GM21717 (cell line): ENCODE data around the gene CTSZ.
"Not testable (repeated sequence)": the region's sequence is repeated elsewhere in the genome, so short reads cannot be mapped to it uniquely, and the experiment has no call there.

Source experiments
- ATAC-seq: cut with Tn5 transposase; IDR thresholded peaks from one replicate; pipeline ENCODE4 v1.9.1; 2021; ENCODE audit warnings: mild to moderate bottlenecking, moderate library complexity; ENCODE audit not compliant: unreplicated experiment

CTSZ gene

GRCh38 chr20:59006864-59007664 lies at the start of gene CTSZ:
Gene CTSZ, minus strand, starts transcription at chr20:59007254. Its CDS starts 126 bp downstream, at chr20:59007128.
- ATAC-seq: peak; percentile 22

- ATAC-seq: no peak
Measured at GRCh38 chr20:59055302-59055701, 48.2 kb upstream of the CTSZ start.

- no peak for ATAC-seq
Measured at GRCh38 chr20:59051666-59052185, 44.7 kb upstream of the CTSZ start.

- ATAC-seq: no peak
Measured at GRCh38 chr20:59050437-59050836, 43.4 kb upstream of the CTSZ start.

- ATAC-seq: no peak
Measured at GRCh38 chr20:59048681-59049030, 41.6 kb upstream of the CTSZ start.

GRCh38 chr20:59047938-59048680 lies 41.1 kb upstream of the CTSZ start:
- ATAC-seq: no peak

GRCh38 chr20:59046862-59047261 lies 39.8 kb upstream of the CTSZ start:
- ATAC-seq: no peak

- no peak for ATAC-seq
Measured at GRCh38 chr20:59044796-59045195, 37.7 kb upstream of the CTSZ start.

GRCh38 chr20:59044295-59044694 lies 37.2 kb upstream of the CTSZ start:
- ATAC-seq: no peak

GRCh38 chr20:59043698-59044097 lies 36.6 kb upstream of the CTSZ start:
- no peak for ATAC-seq

GRCh38 chr20:59042796-59043631 lies 36.0 kb upstream of the CTSZ start:
- peak; percentile 81 for ATAC-seq

GRCh38 chr20:59042151-59042795 lies 35.2 kb upstream of the CTSZ start, which contains the start of gene PRELID3B:
Gene PRELID3B, minus strand, starts transcription at chr20:59042786. Its CDS starts 56 bp downstream, at chr20:59042730.
- ATAC-seq: peak; percentile 33

GRCh38 chr20:59041487-59041886 lies 34.4 kb upstream of the CTSZ start:
- ATAC-seq: not testable (repeated sequence)

- no peak for ATAC-seq
Measured at GRCh38 chr20:59040667-59041066, 33.6 kb upstream of the CTSZ start.

- ATAC-seq: no peak
Measured at GRCh38 chr20:59039233-59039632, 32.2 kb upstream of the CTSZ start.

GRCh38 chr20:59037386-59037785 lies 30.3 kb upstream of the CTSZ start:
- ATAC-seq: no peak

- ATAC-seq: no peak
Measured at GRCh38 chr20:59035381-59035780, 28.3 kb upstream of the CTSZ start.

GRCh38 chr20:59033616-59034165 lies 26.6 kb upstream of the CTSZ start:
- no peak for ATAC-seq

GRCh38 chr20:59033093-59033492 lies 26.0 kb upstream of the CTSZ start:
- no peak for ATAC-seq

GRCh38 chr20:59032713-59033059 lies 25.6 kb upstream of the CTSZ start:
- ATAC-seq: peak; percentile 2
